HG02943 (cell line): ENCODE results near the gene NME7.

ENCODE experiments used
- ATAC-seq: cut with Tn5 transposase; IDR thresholded peaks from one replicate; pipeline ENCODE4 v1.9.1; 2021; ENCODE audit warnings: mild to moderate bottlenecking, low read depth, moderate library complexity; ENCODE audit not compliant: unreplicated experiment

NME7 gene

GRCh38 chr1:169111472-169111871 is 256.1 kb downstream of the NME7 start:
- no peak for ATAC-seq

- no peak for ATAC-seq
Measured at GRCh38 chr1:169110689-169111447, 256.7 kb downstream of the NME7 start.

GRCh38 chr1:169110236-169110635 is 257.4 kb downstream of the NME7 start:
- no peak for ATAC-seq

GRCh38 chr1:169109561-169110134 is 257.9 kb downstream of the NME7 start:
- no peak for ATAC-seq

- no peak for ATAC-seq
Measured at GRCh38 chr1:169108863-169109560, 258.6 kb downstream of the NME7 start.

- no peak for ATAC-seq
Measured at GRCh38 chr1:169108223-169108622, 259.4 kb downstream of the NME7 start.

- no peak for ATAC-seq
Measured at GRCh38 chr1:169107603-169108208, 259.9 kb downstream of the NME7 start.

GRCh38 chr1:169106921-169107602 is 260.5 kb downstream of the NME7 start:
- no peak for ATAC-seq

- ATAC-seq: peak; percentile 79
Measured at GRCh38 chr1:169106095-169106920, 261.3 kb downstream of the NME7 start, which contains the start of gene ATP1B1. ATP1B1 (plus strand) TSS chr1:169106690; CDS start chr1:169106830, 140 bp downstream.

- peak; percentile 41 for ATAC-seq
Measured at GRCh38 chr1:169105434-169106094, 262.0 kb downstream of the NME7 start.

- ATAC-seq: no peak
Measured at GRCh38 chr1:169105087-169105433, 262.5 kb downstream of the NME7 start.

- ATAC-seq: no peak
Measured at GRCh38 chr1:169103480-169103893, 264.1 kb downstream of the NME7 start.

GRCh38 chr1:169103002-169103401 is 264.6 kb downstream of the NME7 start:
- no peak for ATAC-seq

GRCh38 chr1:169102567-169102966 is 265.0 kb downstream of the NME7 start:
- no peak for ATAC-seq

- ATAC-seq: no peak
Measured at GRCh38 chr1:169100651-169101088, 266.9 kb downstream of the NME7 start.

- no peak for ATAC-seq
Measured at GRCh38 chr1:169100208-169100607, 267.4 kb downstream of the NME7 start.

GRCh38 chr1:169099561-169099960 is 268.0 kb downstream of the NME7 start:
- no peak for ATAC-seq

GRCh38 chr1:169098380-169098779 is 269.2 kb downstream of the NME7 start:
- no peak for ATAC-seq

- no peak for ATAC-seq
Measured at GRCh38 chr1:169094897-169095569, 272.6 kb downstream of the NME7 start.
